ENCODE data around the gene FBXL16.

FBXL16 gene

GRCh38 chr16:672371-672770, 33.2 kb downstream of the FBXL16 start:
- no peak overlapping the region for H3K4me3 ChIP-seq (ENCODE audit: low read length)
- no peak for TF ChIP-seq ZNF274 (IDR thresholded peaks at IDR 0.05; ENCODE audit: low read depth, low read length)

GRCh38 chr16:671353-672131, 34.1 kb downstream of the FBXL16 start:
- H3K4me3 ChIP-seq (ENCODE audit: low read length), result no peak overlapping the region
- no peak for TF ChIP-seq ZNF274 (IDR thresholded peaks at IDR 0.05; ENCODE audit: low read depth, low read length)

- H3K4me3 ChIP-seq (ENCODE audit: low read length), result no peak overlapping the region
- no peak for TF ChIP-seq ZNF274 (IDR thresholded peaks at IDR 0.05; ENCODE audit: low read depth, low read length)
Observed at GRCh38 chr16:670485-671352, 34.9 kb downstream of the FBXL16 start.

DNA sequence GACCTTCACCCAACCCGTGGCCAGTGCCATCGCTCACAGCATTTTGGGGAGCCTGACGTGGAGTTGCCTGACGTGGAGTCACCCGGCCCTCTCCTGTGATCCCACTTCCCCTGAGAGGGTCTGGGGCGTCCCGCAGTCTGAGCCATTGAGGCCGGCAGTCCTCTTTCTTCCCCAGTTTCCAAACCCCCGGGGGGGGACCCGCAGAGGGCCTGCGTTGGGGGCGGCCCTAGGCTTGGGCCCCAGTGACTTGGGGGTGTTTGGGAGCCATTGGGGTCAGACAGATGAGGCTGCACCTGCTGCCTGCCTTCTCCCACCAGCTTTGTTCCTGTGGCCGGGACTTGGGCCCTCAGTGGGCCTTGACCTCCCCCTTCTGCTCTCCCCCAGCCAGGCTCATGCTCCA, 35.9 kb downstream of the FBXL16 start:
- H3K4me3 ChIP-seq (ENCODE audit: low read length), result no peak overlapping the region
- no peak for TF ChIP-seq ZNF274 (IDR thresholded peaks at IDR 0.05; ENCODE audit: low read depth, low read length)

GRCh38 chr16:668519-669171, 37.0 kb downstream of the FBXL16 start:
- no peak for TF ChIP-seq ZNF274 (IDR thresholded peaks at IDR 0.05; ENCODE audit: low read depth, low read length)
- H3K4me3 ChIP-seq (ENCODE audit: low read length), result peak overlapping the region; percentile 79

GRCh38 chr16:667780-668518, 37.7 kb downstream of the FBXL16 start, which contains the start of gene RHOT2:
RHOT2 (plus strand) TSS chr16:668132; CDS start chr16:668200, 68 bp downstream.
- TF ChIP-seq ZNF274 (IDR thresholded peaks at IDR 0.05; ENCODE audit: low read depth, low read length), result no peak
- peak within 1 kb of the TSS; percentile 79 for H3K4me3 ChIP-seq (ENCODE audit: low read length)

DNA sequence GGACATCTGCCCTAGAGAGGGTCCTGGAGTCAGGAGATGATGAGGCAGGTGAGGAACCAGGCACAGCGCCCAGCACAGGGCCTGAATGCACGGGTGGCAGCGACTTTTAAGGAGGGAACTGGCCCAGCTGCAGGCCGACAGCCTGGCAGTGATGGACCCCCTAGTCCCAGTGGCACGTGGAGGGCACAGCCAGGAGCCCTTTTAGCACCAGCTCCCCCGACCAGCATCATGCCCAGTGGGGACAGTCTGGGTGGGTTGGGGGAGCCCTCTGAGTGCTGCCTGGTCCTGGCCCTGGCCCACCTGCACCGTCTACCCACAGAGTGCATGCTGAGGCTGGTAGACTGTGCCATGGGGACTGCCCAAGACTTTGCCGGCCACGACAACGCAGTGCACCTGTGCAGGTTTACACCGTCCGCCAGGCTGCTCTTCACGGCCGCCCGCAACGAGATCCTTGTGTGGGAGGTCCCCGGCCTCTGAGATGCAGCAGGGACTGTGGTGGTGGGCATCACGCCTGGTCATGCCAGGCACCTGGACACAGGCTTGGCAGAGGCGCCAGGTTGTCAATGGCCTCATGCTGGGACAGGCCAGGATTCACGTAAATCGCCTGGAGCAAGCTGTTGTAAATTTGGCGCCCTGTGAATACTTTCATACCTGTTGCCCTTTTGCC, 38.4 kb downstream of the FBXL16 start:
- no peak overlapping the region for H3K4me3 ChIP-seq (ENCODE audit: low read length)

DNA sequence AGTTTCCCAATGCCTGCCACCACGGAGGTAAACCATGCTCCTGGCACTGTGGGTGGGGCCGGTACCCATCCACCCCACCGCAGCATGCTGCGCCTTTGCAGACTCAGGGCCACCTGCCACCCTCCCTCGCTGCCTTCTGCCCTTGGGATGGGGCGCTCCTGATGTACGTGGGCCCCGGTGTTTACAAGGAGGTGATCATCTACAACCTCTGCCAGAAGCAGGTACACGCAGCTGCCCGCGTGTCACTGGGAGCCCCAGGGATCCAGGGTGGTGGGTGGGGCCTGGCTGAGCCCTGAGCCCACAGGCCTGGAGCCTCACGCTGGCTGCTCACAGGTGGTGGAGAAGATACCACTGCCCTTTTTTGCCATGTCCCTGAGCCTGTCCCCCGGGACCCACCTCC, 39.0 kb downstream of the FBXL16 start:
- no peak for TF ChIP-seq ZNF274 (IDR thresholded peaks at IDR 0.05; ENCODE audit: low read depth, low read length)
- H3K4me3 ChIP-seq (ENCODE audit: low read length), result no peak overlapping the region

More for the DNA sequence above, 38.4 kb downstream of the FBXL16 start:
- no peak for TF ChIP-seq ZNF274 (IDR thresholded peaks at IDR 0.05; ENCODE audit: low read depth, low read length)

DNA sequence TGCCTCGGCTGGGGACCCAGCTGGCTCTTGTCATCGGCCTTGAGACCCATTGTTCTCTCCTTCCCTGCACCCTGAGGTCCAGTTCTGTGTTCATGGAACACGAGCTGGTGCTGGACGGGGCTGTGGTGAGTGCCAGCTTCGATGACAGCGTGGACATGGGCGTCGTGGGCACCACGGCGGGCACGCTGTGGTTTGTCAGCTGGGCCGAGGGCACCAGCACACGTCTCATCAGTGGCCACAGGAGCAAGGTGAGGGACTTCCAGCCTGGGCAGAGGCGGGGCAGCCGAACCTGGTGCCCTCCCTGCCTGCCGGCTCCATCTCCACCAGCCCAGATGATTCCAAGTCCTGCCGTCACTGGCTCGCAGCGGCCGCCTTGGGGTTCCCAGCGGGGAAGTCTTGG, 43.0 kb downstream of the FBXL16 start:
- H3K4me3 ChIP-seq (ENCODE audit: low read length), result no peak overlapping the region
- TF ChIP-seq ZNF274 (IDR thresholded peaks at IDR 0.05; ENCODE audit: low read depth, low read length), result no peak

- H3K4me3 ChIP-seq (ENCODE audit: low read length), result no peak overlapping the region
- TF ChIP-seq ZNF274 (IDR thresholded peaks at IDR 0.05; ENCODE audit: low read depth, low read length), result no peak
Observed at GRCh38 chr16:662095-662494, 43.5 kb downstream of the FBXL16 start.

- no peak overlapping the region for H3K4me3 ChIP-seq (ENCODE audit: low read length)
- no peak for TF ChIP-seq ZNF274 (IDR thresholded peaks at IDR 0.05; ENCODE audit: low read depth, low read length)
Observed at GRCh38 chr16:661184-661821, 44.3 kb downstream of the FBXL16 start.

DNA sequence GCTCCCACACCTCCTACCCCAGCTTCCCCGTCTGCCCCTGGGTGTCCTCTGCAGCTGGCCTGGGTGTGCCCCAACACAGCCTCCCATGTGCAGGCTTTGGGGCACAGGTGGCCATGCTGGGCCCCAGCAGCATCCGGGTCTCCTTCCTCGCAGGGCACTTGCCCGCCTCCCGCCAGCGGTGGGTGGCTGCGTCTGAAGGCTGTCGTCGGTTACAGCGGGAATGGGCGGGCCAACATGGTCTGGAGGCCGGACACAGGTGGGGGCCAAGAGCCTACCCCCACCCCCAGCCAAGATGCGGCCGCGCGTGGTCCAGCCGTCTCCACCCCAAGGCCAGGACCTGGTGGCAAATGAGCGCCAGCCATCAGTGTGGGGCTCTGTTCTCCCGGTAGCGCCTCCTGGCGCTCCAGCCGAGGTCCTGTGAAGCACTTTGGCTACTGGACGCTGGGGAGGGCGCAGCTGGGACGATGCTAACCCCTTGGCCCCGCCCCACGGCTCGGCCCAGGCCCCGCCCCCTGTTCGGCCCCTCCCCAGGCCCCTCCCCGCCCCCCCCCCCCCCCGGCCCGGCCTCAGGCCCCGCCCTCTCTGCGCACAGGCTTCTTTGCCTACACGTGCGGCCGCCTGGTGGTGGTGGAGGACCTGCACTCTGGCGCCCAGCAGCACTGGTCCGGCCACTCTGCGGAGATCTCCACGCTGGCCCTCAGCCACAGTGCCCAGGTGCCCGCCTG, 45.0 kb downstream of the FBXL16 start:
- H3K4me3 ChIP-seq (ENCODE audit: low read length), result no peak overlapping the region
- TF ChIP-seq ZNF274 (IDR thresholded peaks at IDR 0.05; ENCODE audit: low read depth, low read length), result no peak
